CD4-positive, alpha-beta T cell treated with Interleukin-1 beta for 1 hour (primary cell): ENCODE data around the gene DCUN1D3.
"Not testable (repeated sequence)": the region's sequence is repeated elsewhere in the genome, so short reads cannot be mapped to it uniquely, and the experiment has no call there.

ENCODE experiments used
- DNase-seq, 2 donors: peaks; one replicate each; pipeline ENCODE4 v3.0.0-alpha.2; 2020 to 2022

The DCUN1D3 gene

DNA sequence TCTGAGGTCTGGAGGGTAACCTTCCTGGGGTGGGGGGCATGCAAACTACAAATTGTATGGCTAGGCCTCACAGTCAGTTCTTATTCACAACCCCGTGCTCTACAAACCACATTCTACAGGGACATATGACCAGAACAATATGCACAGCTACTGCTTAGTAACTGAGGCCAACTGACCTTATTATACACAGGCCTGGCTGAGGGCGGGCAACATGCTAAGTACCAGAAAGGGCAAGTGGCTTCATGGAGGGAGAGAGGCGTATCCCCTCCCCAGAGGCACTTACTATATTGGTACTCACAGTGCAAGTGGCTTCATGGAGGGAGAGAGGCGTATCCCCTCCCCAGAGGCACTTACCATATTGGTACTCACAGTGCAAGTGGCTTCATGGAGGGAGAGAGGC is 39.2 kb downstream of the DCUN1D3 start:
- not testable (repeated sequence) for DNase-seq

DNA sequence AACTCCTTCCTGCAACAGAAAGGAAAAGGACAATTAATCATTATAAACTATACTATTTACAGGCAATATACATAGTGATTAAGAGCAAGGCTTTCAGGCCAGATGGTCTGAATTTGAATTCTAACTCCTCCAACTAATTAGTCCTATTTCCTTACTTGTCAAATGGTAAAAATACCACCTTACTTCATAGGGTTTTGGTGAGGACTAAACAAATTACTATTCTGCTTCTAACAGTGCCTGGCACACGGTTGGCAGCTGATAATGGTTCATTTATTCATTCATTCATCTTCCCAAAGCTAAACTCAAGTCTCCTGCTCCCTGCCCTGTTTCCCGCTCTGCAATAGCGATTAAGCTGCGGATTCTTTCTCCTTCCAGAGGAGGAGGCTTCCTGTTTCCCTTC is 39.8 kb downstream of the DCUN1D3 start:
- DNase-seq: no peak

DNA sequence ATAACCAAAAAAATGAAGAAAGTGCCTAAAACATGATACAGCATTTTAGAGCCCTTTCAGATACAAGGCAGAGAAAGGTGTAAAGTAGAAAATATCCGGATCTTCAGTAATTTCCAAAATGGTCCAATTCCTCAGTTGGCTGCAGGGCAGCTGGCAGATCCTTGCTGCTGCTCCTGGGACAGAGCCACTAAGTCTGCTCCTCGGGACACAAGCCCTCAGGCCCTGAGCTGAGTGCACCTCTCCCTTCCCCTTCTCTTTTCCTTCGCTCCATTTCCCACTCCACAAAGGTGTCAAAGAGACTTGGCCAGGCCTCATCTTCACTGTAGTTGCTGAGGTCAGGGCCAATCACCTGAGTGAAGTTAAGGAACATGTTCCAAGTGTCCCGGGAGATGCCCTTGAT is 40.5 kb downstream of the DCUN1D3 start:
- no peak for DNase-seq

DNA sequence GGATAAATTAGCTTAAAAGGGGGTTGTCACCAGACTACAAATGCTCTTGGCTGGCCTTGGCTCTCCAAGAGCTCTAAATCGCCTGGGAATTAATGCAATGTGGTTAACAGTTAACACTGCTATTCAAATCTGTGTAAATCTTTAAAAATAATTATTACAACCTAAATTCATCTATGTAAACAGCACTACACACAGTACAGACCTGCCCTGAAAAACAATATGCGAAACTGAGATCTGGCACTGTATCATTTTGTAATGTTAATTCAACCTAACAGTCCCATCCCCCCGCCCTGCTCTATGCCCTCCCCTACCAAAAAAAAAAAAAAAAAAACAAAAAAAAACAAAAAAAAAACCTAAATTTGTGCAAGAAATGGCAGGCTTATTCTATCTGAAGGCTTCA is 40.9 kb downstream of the DCUN1D3 start:
- DNase-seq: no peak

DNA sequence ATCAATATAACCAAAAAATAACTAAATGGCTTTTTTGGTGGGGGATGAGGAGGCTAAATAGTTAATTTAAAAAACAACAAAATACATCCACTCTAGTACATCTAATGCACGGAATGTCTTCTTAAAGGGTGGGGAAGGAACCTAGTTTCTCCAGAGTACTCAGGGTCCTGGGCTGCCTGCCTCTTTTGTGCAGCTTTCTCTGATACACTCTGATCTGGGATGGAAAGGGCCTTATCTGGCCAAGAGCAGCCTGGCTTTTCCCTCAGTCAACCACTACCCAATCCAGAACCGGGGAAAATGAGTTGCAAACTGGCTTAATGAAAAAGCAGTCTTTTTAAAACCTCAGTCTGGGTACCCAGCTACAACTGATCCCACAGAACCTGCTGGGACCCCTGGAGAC is 42.9 kb downstream of the DCUN1D3 start:
- no peak for DNase-seq

DNA sequence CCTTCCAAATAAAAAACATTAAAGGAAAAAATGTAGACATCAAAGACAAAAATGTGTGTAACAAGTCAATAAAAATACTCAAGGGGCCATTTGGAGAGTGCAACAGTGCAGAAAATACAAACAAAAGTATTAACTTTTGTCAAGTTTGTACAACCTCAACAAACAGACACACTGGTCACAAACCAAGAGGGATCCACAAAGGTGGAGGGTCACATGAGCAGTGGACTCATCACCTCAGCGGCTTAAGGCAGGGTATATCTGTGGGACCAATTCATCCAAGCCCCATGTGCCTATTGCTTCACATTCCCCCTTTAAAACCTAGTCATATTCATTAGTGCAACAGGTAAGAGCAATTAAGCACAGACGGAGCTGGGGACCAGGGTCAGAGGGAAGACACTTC is 45.2 kb downstream of the DCUN1D3 start:
- no peak for DNase-seq

DNA sequence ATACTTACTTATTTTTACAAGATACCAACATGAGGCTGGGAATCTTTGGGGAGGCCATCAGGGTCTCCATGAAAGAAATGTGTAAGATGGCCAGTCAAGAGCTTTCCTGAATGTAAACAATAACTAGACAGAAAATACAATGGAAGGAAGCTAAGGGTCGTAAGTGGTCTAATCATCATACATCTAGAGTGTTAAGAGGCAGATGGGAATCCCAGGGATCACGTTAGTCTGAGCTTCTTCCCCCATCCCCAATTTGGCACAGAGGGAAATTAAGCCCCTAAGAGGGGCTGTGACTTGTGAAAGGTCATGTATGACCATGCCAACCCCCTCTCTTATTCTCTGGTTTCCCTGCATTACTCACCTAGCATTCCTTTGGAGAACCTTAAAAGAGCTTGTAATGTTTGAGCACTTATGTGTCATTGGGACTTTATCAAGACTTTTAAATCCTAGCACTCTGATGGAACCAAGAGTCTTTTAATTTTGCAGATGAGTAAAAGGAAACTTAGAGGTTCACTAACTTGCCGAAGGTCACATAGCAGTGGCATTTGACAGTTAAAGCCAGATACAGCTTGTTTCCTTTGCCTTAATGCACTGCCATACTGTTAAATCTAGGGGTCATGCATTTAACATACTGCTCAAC is 46.1 kb downstream of the DCUN1D3 start:
- no peak for DNase-seq

DNA sequence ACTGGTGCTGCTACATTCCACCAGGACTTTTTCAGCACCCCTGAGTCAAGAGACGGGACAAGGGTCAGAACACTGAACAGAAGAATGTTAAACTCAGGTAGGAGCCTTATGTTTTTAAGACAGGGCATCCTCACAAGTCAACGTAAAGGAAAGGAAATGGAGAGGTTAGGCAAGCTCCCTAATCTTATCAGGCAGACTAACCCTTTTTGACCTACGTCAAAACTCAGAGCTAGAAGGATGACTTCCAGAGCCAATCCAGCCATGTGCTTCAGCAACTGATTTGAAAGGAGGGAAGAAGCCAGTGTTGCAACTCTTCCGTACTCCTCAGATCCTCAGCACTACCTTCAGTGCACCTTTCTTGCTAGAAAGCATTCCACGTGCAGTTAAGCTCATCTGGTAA is 47.0 kb downstream of the DCUN1D3 start:
- DNase-seq: no peak

DNA sequence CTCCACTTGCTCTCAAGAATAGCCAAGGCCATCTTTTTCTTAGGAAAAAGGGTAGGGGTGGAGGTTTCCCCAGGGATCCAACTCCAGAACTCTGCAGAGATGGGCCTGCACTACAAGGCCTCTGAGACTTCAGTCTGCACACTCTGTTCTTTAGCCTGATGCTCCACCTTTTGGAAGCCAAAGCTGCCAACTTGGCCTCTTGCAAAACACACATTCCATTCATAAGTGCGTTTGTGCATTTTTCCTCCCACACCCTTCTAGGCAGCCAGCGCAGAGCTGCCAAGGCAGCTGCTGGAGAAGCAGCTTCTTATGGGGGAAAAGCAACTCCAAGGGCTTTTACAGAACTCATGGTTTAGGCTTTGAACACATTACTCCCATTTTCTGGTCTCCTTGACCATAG is 48.6 kb downstream of the DCUN1D3 start:
- DNase-seq: no peak

DNA sequence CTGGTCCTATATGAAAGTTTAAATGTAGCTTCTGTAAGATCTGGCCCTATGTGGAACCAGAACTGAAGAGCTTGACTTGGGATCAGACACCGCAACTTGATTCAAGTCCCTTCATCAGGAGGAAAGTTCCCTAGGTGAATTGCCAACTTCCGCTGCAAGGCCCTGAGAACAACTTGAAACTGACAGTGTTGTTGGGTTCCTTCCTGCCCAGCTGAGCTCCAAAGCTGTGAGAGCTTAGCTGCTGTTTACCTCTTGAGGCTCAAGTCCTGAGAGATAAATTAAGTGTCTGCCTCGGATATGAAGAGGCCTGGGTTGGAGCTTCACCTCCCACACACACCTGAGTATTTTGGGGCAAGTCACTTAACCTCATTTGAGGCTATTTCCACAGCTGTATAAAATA is 49.2 kb downstream of the DCUN1D3 start:
- no peak for DNase-seq

DNA sequence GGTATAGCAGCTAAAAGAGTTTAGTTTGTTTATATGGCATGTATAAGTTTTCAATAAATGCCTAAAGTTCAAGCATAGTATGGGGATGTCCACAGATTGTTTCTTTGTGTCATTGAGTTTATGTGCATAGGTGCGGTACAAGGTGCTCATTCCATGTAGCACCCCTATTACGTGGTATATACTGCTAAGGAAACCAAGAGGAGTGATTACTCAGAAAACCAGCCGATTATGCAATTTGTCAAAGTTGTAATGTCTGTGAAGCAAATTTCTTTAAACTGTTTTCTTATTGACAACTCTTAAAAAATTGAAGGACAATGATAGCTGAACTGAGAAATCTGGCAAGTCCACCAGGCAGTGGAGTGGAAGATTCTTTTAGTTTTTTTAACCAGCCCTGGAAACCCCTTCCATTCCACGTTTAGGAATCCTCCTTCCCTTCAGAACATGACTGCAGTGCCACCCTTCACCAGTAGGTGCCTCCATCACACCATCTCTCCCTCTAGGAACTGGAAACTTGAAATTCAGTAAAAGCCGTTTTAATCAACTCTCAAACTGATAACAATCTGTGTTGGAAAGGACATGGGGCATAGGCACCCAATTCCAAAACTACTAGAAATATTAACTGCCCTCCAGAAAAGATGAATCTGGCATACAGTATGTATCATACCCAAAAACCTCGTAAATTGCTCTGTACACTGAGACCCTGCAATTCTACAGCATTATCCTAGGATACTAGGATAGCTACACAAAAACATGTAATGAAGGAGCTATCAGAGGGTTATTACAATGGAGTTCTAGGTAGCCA is 50.4 kb downstream of the DCUN1D3 start:
- peak; percentile 45 to 62 for DNase-seq

DNA sequence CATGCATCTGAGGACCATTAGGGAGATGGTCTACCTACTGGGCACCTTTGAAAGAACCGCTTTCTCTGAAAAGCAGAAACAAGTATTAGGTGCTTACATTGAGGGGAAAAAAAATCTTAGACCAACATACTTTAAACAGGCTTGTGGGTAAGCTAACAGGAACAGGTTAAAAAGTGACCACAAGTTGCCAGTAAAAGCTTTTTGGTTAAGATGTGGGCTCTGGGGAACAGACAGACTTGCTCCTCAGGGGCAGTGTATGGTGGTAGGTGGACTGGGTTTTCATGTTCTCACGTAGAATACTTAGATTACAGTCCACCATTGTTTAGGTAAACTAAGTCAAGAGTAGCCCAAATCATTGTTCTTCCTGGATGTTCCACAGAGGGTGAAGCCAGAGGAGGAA is 52.6 kb downstream of the DCUN1D3 start:
- no peak for DNase-seq

DNA sequence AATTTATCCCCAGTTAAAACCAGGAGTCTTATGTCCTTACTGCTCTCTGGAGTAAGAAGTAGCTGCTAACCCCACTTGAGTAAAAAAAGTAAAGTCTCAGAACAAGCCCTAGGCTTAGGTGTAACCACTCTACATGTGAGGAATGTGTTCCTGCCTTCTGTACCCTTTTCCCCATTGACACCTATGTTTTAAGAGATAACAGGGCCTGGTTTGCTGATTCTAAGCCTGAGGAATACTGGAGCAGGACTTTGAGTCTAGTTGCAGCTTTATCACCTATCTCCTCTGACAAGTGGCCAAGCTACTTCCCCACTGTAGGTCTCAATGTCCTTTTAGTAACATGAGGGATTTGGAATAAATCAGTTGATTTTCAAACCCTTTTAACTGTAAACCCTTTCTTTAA is 53.6 kb downstream of the DCUN1D3 start:
- DNase-seq: no peak

DNA sequence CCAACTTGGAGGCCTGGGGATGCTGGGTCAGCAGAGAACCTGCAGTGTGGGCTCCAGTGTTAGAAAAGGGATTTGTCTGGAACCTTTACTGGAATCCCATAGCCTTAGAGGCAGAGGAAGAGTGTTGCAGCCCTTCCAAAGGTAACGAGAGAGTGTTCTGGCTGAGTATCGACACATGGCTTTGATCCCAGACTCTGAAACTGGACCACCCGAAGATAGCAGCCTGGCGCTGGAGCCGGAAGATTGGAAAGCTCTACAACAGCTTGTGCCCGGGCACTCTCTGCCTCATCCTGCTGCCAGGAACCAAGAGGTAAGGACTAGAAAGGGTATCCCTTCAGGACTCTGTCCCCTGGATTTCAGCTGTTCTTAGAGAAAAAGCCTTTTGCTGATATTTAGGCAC is 54.1 kb downstream of the DCUN1D3 start:
- no peak for DNase-seq

DNA sequence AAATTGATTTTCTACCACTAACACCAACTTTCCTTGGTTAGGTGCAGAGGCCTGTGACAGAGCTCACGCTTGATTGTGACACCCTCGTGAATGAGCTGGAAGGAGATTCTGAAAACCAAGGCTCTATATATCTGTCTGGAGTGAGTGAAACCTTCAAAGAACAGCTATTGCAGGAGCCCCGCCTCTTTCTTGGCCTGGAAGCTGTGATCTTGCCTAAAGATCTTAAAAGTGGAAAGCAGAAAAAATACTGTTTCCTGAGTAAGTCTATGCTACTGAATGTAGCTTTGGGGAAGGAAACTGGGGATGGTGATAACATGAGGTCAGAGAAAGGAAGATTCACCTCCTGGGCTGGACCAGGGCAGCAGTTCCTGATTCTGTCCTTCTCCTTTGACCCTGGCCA is 55.6 kb downstream of the DCUN1D3 start:
- DNase-seq: peak in 1 of 2 donors; percentile 20

DNA sequence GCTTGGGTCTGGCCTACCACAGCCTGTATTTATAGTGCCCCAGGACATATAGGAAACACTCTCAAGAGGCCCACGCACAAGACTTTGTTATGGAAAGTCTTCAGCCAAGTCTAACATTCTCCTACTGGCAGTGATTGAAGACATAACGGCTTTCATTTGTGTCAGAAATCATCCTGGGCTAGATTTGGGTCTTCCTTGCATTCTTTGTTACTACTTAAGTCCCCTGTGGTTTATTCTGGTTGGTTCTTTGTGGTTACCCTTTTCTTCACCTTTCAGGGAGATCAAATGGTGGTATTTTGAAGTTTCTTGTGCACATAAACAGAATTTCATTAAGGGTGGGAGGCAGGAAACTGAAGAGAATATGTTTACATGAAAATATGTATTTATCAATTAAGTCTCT is 56.1 kb downstream of the DCUN1D3 start:
- DNase-seq: peak in 1 of 2 donors; percentile 14

DNA sequence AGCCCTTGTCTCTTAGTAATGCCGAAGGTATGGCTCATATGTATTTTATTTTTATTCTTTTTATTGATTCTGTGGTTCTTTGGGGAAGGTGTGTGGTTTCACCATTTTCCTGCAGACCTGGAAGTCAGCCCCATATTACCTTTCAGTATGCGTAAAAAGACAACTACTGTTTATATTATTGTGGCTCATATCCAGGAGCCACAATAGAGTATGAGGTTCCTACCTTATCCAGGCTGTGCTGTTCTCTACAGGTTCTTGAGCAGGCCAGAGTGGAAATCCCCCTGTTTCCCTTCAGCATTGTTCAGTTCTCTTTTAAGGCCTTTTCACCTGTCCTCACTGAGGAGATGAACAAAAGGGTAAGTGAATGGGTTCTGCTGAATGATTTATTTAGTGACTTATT is 60.7 kb downstream of the DCUN1D3 start:
- no peak for DNase-seq

DNA sequence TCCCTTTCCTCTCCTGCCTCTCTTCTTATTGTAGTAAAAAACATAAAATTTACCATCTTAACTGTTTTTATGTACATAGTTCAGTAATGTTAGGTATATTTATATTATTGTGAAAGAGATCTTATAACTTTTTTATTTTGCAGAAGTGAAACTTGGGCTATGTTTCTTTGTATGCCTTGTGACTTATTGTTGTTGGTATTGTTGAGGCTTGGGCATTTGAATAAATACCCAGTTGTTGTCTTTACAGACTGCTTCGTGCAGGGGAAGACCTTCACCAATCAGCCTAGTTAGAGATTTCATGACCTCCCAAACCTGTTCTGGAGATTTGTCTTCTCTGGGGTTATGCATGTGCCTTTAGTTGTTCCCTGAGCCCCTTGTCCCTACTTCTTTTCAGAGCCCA is 61.9 kb downstream of the DCUN1D3 start:
- no peak for DNase-seq

DNA sequence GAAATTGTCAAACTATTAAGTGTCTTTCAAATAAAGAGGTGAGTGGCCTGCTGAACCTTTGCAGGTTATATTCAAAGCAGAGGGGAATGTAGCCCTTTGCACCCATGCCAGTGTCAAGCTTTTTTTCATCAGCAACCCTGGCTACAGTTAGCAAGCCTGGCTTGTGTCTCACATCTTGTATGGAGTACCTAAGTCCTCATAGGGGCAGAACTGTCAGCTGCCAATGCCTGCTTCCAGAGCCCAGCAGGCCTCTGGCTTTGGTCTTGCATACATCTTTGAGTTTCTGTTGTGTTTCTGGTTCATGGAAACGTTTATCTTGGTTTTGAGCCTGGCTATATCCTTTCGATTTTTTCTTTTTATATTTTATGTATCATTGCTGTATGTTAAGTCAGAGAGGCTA is 67.1 kb downstream of the DCUN1D3 start:
- DNase-seq: no peak

DNA sequence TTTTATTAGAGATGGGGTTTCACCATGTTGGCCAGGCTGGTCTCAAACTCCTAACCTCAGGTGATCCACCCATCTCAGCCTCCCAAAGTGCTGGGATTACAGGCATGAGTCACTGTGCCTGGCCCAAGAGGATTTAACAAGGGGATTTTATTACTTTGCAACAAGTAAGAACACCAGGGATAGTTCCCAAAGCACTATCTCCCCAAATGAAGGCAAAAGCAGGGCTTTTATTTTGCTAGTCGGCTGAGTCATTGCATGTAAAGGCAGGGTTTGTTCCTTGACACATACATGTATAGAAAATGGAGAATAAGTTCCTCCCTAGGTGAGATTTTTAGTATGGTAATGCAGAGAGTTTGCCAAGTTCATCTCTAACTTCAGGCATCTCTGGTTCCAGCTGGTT is 69.8 kb downstream of the DCUN1D3 start:
- DNase-seq: no peak

DNA sequence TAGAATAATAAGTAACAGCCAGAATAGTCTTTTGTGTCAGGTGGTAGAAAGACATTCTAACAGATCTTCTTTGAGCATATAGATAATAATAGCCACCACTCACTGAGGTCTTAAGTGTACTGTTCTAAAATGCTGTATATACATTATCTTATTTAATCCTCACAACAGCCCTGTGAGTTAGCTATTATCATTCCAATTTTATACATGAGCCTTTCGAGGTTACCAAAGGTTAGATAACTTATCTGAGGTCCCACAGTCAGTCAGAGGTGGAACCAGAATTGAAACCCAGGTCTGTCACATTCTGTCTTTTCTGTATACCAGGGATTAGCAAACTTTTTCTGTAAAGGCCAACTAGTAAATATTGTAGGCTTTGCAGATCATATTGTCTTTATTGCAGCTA is 70.6 kb downstream of the DCUN1D3 start:
- no peak for DNase-seq

DNA sequence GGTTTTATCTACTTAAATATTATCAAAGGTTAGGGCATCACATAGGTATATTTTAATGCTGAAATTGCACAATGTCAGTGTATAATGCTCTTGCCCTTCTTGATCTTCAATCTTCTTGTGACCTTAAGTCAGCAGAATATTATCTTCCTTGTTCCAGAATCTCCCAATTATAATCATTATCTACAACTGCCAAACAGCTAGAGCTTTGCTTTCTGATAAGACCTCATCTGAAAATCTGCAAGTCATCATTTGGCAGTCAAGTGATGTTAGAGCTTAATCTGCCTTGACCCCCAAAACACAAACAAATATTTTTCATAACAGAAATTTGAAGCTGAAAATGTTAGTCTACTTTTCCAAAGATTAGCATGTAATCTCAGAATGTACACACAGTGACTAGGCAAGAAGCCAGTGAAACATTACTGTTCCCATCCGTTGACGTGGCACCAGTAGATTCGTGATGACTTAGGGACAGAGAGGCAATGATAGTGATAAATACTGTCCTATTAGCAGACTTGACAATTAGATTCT is 74.1 kb downstream of the DCUN1D3 start:
- DNase-seq: no peak

DNA sequence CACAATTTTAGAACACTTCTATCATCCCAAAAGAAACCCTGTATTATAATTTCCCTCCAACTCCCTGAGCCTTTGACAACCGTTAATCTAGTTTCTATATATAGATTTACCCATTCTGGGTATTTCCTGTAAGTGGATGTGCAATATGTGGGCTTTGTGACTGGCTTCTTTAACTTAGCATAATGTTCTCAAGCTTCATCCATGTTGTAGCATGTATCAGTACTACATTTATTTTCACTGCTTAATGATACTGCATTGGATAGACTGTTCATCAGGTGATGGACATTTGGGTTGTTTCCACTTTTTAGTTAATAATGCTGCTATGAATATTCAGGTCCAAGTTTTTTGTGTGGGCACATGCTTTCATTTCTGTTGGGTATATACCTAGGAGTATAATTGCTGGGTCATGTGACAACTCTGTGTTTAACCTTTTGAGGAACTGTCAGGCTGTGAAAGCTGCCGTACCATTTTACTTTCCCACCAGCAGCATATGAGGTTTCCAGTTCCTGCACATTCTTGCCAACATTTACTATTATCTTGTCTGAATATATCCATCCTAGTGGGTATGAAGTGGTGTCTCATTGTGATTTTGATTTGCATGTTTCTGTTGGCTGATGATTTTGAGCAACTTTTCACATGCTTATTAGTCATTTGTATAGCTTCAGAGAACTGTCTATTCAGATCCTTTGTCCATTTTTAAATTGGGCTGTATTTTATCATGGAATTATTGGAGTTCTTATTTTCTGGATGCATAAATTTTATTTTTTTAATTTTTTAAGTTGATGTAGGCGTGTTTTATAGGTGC is 77.4 kb downstream of the DCUN1D3 start:
- DNase-seq: no peak

DNA sequence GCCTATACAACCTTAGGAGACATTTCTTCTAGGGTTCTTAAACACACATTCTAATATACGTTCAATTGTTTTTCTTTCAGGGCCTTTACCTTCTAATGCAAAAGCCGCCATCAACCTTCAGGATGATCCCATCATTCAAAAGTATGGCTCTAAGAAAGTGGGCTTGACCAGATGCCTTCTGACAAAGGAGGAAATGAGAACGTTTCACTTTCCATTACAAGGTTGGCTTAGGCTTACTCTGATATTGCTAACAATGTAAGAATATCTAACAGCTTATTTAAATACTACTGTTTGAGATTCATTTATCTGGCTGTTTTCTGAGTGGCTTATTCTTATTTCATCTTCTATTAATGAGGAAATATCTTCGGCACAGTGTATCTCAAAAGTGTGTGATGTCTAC is 78.5 kb downstream of the DCUN1D3 start:
- no peak for DNase-seq
